ENCODE results near the gene GGTA1. TPM values are rescaled to one million over a fixed set of nuclear protein-coding genes. Genes with fewer than 3 reads are reported as not detected.
"Not testable (repeated sequence)": the region's sequence is repeated elsewhere in the genome, so short reads cannot be mapped to it uniquely, and the experiment has no call there.

The GGTA1 gene
- total and polyA plus RNA-seq, 2 of the 8 experiments (the other 6 are each of a cell fraction or from before 2014, with no cell fraction given), result not detected

GRCh38 chr9:121437891-121438290 is 61.8 kb downstream of the GGTA1 start (continued):
- TF ChIP-seq SP4 (IDR thresholded peaks at IDR 0.05; ENCODE audit: low read length) (no peak), RNF2 (IDR thresholded peaks at IDR 0.05; ENCODE audit: borderline replicate concordance, low read depth, low read length, missing control alignments, poor library complexity, severe bottlenecking) (no peak)

- H4K20me1 ChIP-seq (replicated peaks in 1 of 2; ENCODE audit: control insufficient read depth in 1 of 2, insufficient read depth in 2 of 2, low read length in 2 of 2); DNase-seq (ENCODE audit: low read depth in 1 of 2, low spot score in 2 of 2); FAIRE-seq; H4K5ac ChIP-seq (ENCODE audit: insufficient read length, low read depth, low read length); H3K4me3 ChIP-seq (ENCODE audit: extremely low read depth in 1 of 4, insufficient read depth in 2 of 4, low read depth in 3 of 4, low read length in 4 of 4); POLR2A ChIA-PET (ENCODE audit: partially characterized antibody); H3K14ac ChIP-seq (ENCODE audit: insufficient read length); H3K4ac ChIP-seq (replicated peaks; ENCODE audit: insufficient read length, low read depth, low read length); H2AFZ ChIP-seq (ENCODE audit: low read length); H3K9ac ChIP-seq (replicated peaks in 1 of 4; ENCODE audit: extremely low read depth in 1 of 4, low read depth in 3 of 4, low read length in 3 of 4); H3K9me3 ChIP-seq (ENCODE audit: insufficient read depth in 2 of 2, low read depth in 1 of 2, low read length in 1 of 2); H2BK120ac ChIP-seq (replicated peaks; ENCODE audit: low read depth, low read length); H3K18ac ChIP-seq (ENCODE audit: extremely low read depth, low read length); H3K27ac ChIP-seq (ENCODE audit: low read depth, low read length); H3K56ac ChIP-seq (replicated peaks; ENCODE audit: insufficient read length, low read depth, low read length); H3K36me3 ChIP-seq (ENCODE audit: control insufficient read depth in 2 of 4, insufficient read depth in 4 of 4, low read length in 3 of 4); H2BK15ac ChIP-seq (ENCODE audit: low read length); H4K8ac ChIP-seq (ENCODE audit: extremely low read depth, insufficient read depth, low read length); H4K91ac ChIP-seq (replicated peaks; ENCODE audit: insufficient read length, low read length); H3K4me1 ChIP-seq (replicated peaks in 1 of 4; ENCODE audit: control insufficient read depth in 3 of 4, insufficient read depth in 4 of 4, low read length in 3 of 4); H3K79me2 ChIP-seq (ENCODE audit: control insufficient read depth in 1 of 2, insufficient read depth in 2 of 2, low read length in 2 of 2); H3K79me1 ChIP-seq (ENCODE audit: low read depth, low read length); H3K27me3 ChIP-seq (replicated peaks in 1 of 4; ENCODE audit: control insufficient read depth in 3 of 4, extremely low read depth in 1 of 4, insufficient read depth in 3 of 4, low read length in 3 of 4); H2BK20ac ChIP-seq (ENCODE audit: low read length); H2BK5ac ChIP-seq (ENCODE audit: low read depth, low read length); H3K23me2 ChIP-seq (ENCODE audit: low read depth, low read length); H2AK5ac ChIP-seq (ENCODE audit: low read depth, low read length); H3K4me2 ChIP-seq (ENCODE audit: insufficient read depth in 1 of 2, low read depth in 2 of 2, low read length in 2 of 2); H2BK12ac ChIP-seq (ENCODE audit: low read depth, low read length); H3K23ac ChIP-seq (ENCODE audit: insufficient read length): not testable (repeated sequence)
- 79% methylated on average over 2 of the region's 3 CpGs; no CpG with 5 or more reads in 1 of the 2 experiments for WGBS, 2 experiments (ENCODE audit: extremely low coverage in 1 of 2, insufficient coverage in 1 of 2, insufficient read length in 1 of 2, insufficient replicate concordance in 2 of 2, low coverage in 1 of 2, low lambda C conversion rate in 2 of 2, missing lambda C conversion rate in 1 of 2)
- CTCF ChIA-PET (ENCODE audit: partially characterized antibody), result interaction anchor here (1.3 kb wide), 1 partner anchor 11 kb away, joined by 4 read pairs; no protein-coding TSS in a partner anchor
Measured at GRCh38 chr9:121437046-121437445, 62.6 kb downstream of the GGTA1 start.

All from H1 (cell line).